ENCODE results near the gene CERKL. TPM values are rescaled to one million over a fixed set of nuclear protein-coding genes. Genes with fewer than 3 reads are reported as not detected.

The CERKL gene
- total and polyA plus RNA-seq, 2 donors from 2014 or later = 7.8 to 8.0 TPM

DNA sequence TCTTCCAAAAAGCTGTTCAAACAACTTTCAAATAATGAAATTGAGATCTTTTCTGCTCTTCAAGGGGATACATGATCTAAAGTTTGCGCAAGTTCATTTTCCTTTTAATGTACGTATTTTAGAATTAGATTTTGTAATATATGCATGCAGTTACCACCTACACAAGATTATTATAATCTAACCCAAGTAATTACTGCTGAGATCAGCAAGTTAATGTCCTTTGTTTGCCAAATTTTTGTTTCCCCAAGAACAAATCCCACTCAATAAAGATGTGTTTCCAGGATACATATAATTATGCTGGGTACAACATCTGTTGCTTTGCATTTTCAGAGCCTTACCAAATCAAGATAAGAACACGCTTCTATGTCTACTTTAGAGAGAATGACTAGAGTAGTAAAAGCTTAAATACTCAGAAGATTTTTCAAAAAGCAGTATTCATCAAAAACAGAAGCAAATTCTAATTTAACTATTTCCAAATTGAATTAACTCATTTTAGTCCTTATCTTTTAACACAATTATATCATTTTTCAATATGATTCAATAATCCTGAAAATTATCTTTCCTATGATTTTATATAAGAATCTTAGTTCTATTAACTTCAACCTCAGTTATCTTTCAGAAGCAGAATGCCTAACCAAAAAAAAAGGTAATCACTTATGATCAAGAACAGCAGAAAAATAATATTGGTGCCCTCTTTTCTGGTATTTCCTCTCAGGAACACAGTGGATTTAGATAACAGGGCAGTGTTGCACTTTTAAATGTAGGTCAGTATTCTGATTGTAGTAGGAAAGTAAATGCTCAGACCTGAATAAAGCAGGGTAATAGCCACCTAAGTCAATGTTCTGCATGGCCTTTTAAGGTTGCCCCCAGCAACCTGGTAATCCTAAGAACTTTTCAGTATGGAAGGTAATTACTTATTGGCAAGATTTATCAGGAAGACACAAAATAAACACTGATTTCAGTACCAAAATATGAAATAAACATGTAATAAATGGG, 28.0 kb downstream of the CERKL start:
- H3K9ac ChIP-seq (ENCODE audit: low read length in 3 of 3) = no peak overlapping the region
- H3K4me1 ChIP-seq (ENCODE audit: control insufficient read depth in 2 of 3, insufficient read depth in 2 of 3, low read depth in 1 of 3, low read length in 3 of 3) = no peaks in the 10 kb centered on the region
- peak; percentile 41 for FAIRE-seq
- DNase-seq = no peak
- intact Hi-C loops (cut with DNase I) = no loop called here
- H3K27me3 ChIP-seq (ENCODE audit: control insufficient read depth, insufficient read depth, low read length) = no peaks in the 10 kb centered on the region
- H3K27ac ChIP-seq (ENCODE audit: low read depth in 2 of 2, low read length in 2 of 2) = no peak overlapping the region
- no peaks in the 10 kb centered on the region for H3K9me3 ChIP-seq (ENCODE audit: control insufficient read depth in 2 of 3, insufficient read depth in 1 of 3, low read length in 3 of 3)
- TF ChIP-seq, protein P1, sequence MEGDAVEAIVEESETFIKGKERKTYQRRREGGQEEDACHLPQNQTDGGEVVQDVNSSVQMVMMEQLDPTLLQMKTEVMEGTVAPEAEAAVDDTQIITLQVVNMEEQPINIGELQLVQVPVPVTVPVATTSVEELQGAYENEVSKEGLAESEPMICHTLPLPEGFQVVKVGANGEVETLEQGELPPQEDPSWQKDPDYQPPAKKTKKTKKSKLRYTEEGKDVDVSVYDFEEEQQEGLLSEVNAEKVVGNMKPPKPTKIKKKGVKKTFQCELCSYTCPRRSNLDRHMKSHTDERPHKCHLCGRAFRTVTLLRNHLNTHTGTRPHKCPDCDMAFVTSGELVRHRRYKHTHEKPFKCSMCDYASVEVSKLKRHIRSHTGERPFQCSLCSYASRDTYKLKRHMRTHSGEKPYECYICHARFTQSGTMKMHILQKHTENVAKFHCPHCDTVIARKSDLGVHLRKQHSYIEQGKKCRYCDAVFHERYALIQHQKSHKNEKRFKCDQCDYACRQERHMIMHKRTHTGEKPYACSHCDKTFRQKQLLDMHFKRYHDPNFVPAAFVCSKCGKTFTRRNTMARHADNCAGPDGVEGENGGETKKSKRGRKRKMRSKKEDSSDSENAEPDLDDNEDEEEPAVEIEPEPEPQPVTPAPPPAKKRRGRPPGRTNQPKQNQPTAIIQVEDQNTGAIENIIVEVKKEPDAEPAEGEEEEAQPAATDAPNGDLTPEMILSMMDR (IDR thresholded peaks at IDR 0.05; ENCODE audit: borderline replicate concordance, extremely low read depth, insufficient read depth) = no peak
- no peaks in the 10 kb centered on the region for H3K36me3 ChIP-seq (ENCODE audit: control insufficient read depth in 2 of 3, insufficient read depth in 3 of 3, low read length in 3 of 3)
- H3K4me3 ChIP-seq (ENCODE audit: low read length in 3 of 3) = no peak overlapping the region

GRCh38 chr2:181627545-181627944, 29.4 kb downstream of the CERKL start:
- no peak overlapping the region for H3K4me3 ChIP-seq (ENCODE audit: low read length in 3 of 3)
- DNase-seq (no peak), FAIRE-seq (no peak)
- H3K9ac ChIP-seq (ENCODE audit: low read length in 3 of 3) = no peak overlapping the region
- no peaks in the 10 kb centered on the region for H3K27me3 ChIP-seq (ENCODE audit: control insufficient read depth, insufficient read depth, low read length)
- no peaks in the 10 kb centered on the region for H3K4me1 ChIP-seq (ENCODE audit: control insufficient read depth in 2 of 3, insufficient read depth in 2 of 3, low read depth in 1 of 3, low read length in 3 of 3)
- TF ChIP-seq, protein P1 (IDR thresholded peaks at IDR 0.05; ENCODE audit: borderline replicate concordance, extremely low read depth, insufficient read depth) = no peak
- intact Hi-C loops (cut with DNase I) = no loop called here
- H3K9me3 ChIP-seq (ENCODE audit: control insufficient read depth in 2 of 3, insufficient read depth in 1 of 3, low read length in 3 of 3) = no peaks in the 10 kb centered on the region
- no peaks in the 10 kb centered on the region for H3K36me3 ChIP-seq (ENCODE audit: control insufficient read depth in 2 of 3, insufficient read depth in 3 of 3, low read length in 3 of 3)
- H3K27ac ChIP-seq (ENCODE audit: low read depth in 2 of 2, low read length in 2 of 2) = no peak overlapping the region

DNA sequence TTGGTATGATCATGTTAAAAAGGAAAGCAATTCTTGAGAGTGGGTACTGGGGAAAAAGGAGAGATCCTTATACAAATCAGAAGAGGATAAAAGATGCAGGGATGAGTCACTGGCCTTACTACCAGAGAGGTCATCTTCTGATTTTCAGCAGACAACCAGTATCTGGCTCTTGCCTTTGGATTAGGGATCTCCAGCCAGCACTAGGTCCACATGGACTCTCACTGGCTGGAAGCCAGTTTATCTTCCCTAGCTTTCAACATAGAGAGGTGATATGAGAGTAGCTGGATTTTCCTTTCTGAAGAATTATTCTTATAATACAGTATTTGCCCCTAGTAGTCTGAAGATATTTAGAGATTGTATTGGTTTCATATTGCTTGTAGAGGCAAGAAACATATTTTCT, 30.2 kb downstream of the CERKL start:
- FAIRE-seq (no peak), DNase-seq (no peak)
- Histone ChIP-seq H3K4me1 (ENCODE audit: control insufficient read depth in 2 of 3, insufficient read depth in 2 of 3, low read depth in 1 of 3, low read length in 3 of 3) (no peaks in the 10 kb centered on the region), H3K36me3 (ENCODE audit: control insufficient read depth in 2 of 3, insufficient read depth in 3 of 3, low read length in 3 of 3) (no peaks in the 10 kb centered on the region), H3K4me3 (ENCODE audit: low read length in 3 of 3) (no peak overlapping the region), H3K9me3 (ENCODE audit: control insufficient read depth in 2 of 3, insufficient read depth in 1 of 3, low read length in 3 of 3) (no peaks in the 10 kb centered on the region), H3K27me3 (ENCODE audit: control insufficient read depth, insufficient read depth, low read length) (no peaks in the 10 kb centered on the region), H3K27ac (ENCODE audit: low read depth in 2 of 2, low read length in 2 of 2) (no peak overlapping the region), H3K9ac (ENCODE audit: low read length in 3 of 3) (no peak overlapping the region)
- intact Hi-C loops (cut with DNase I) = no loop called here
- TF ChIP-seq, protein P1 (IDR thresholded peaks at IDR 0.05; ENCODE audit: borderline replicate concordance, extremely low read depth, insufficient read depth) = no peak

Data from kidney (tissue), 14 donors.